HG03097 (cell line): ENCODE data around the gene MYO9B.
"Not testable (repeated sequence)": the region's sequence is repeated elsewhere in the genome, so short reads cannot be mapped to it uniquely, and the experiment has no call there.

Experiments used
- ATAC-seq: cut with Tn5 transposase; IDR thresholded peaks from one replicate; pipeline ENCODE4 v1.9.1; 2021; ENCODE audit not compliant: unreplicated experiment, low FRiP score

Gene MYO9B

DNA sequence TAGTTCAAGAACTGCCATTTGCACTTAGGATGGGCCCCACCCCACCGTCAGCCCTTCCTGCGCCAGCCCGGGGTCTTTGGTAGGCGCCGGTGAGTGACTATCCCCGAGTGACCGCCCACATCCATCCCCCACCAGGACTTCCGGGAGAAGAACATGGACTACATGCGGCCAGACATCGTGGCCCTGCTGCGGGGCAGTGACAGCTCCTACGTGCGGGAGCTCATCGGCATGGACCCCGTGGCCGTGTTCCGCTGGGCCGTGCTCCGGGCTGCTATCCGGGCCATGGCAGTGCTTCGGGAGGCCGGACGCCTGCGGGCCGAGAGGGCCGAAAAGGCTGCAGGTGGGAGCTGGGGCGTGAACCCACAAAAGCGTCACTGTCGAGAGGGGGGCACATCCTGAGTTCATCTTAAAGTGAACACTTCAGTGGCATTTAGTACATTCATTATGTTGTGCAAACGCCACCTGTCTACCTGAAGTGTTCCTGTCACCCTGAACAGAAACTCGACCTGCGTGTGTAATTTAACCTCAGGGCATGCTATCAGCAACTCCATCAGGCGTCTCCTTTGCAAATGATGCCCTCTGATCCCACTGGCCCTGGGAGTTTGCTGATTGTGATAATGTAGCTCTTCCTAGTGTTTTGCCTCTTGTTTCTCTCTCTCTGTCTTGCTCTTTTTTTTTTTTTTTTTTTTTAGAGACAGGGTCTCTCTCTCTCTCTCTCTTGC lies 97.2 kb downstream of the MYO9B start:
- no peak for ATAC-seq

GRCh38 chr19:17178291-17178690 lies 102.7 kb downstream of the MYO9B start:
- ATAC-seq: no peak

GRCh38 chr19:17180997-17181702 lies 105.6 kb downstream of the MYO9B start:
- ATAC-seq: no peak

DNA sequence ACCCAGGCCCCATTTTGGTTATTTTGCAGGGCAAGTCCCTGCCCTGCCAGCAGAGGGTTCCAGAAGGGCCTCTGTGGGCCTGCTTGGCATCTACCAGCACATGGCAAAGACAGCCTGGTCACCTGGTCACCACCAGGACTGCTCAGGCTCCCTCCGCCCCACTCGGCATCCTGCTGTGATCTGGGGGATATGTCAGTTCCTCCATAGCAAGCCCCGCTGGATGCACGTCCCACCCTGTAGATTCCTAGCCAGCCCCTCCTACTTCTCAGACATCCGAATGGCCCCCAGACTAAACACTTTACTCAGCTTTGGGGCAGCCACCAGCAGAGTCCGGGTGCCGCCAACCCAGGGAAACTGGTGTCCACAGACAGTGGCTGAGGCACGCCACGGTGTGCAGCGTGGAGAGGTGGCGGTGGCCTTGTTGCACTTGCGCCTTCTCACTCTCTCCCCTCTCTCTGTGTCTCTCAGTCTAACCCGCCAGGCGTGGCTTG lies 107.7 kb downstream of the MYO9B start:
- no peak for ATAC-seq

- ATAC-seq: no peak
Measured at GRCh38 chr19:17183858-17184321, 108.3 kb downstream of the MYO9B start.

GRCh38 chr19:17184371-17184841 lies 108.8 kb downstream of the MYO9B start:
- no peak for ATAC-seq

DNA sequence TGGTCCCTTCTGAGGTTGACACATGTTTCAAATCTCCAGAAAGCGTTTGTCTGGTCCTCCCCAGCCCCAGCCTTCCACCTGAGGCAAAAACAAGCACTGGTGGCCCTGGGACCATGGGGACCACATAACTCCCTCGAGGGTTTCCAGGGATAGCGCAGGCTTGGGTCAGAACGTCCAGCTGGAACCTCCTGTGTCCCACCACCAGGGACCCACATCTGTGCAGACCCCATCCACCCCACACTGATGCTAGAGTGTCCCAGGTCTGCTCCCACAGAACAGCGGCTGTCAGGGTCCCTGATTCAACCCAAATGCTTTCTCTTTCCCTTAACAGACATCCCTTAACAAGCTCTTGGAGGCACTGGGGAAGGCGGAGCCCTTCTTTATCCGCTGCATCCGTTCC lies 110.0 kb downstream of the MYO9B start:
- no peak for ATAC-seq

DNA sequence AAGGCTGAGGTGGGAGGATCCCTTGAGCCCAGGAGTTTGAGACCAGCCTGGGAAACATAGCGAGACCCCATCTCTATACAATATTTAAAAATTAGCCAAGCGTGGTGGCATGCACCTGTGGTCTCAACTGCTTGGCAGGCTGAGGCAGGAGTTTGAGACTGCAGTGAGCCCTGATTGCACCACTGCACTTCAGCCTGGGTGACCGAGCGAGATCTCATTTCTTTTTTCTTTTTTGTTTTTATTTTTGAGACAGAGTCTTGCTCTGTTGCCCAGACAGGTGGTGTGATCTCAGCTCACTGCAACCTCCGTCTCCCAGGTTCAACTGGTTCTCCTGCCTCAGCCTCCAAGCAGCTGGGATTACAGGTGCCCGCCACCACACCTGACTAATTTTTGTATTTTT lies 116.2 kb downstream of the MYO9B start:
- not testable (repeated sequence) for ATAC-seq

GRCh38 chr19:17192751-17193150 lies 117.2 kb downstream of the MYO9B start:
- no peak for ATAC-seq

- ATAC-seq: no peak
Measured at GRCh38 chr19:17194608-17195007, 119.0 kb downstream of the MYO9B start.

DNA sequence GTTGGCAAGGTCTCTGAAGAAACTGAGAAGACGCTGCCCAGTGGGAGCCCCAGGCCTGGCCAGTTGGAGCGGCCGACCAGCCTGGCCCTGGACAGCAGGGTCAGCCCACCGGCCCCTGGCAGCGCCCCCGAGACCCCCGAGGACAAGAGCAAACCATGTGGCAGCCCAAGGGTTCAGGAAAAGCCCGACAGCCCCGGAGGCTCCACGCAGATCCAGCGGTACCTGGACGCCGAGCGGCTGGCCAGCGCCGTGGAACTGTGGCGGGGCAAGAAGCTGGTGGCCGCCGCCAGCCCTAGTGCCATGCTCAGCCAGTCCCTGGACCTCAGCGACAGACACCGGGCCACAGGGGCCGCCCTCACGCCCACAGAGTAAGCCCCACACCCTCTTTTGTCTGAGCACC lies 119.5 kb downstream of the MYO9B start:
- ATAC-seq: no peak

DNA sequence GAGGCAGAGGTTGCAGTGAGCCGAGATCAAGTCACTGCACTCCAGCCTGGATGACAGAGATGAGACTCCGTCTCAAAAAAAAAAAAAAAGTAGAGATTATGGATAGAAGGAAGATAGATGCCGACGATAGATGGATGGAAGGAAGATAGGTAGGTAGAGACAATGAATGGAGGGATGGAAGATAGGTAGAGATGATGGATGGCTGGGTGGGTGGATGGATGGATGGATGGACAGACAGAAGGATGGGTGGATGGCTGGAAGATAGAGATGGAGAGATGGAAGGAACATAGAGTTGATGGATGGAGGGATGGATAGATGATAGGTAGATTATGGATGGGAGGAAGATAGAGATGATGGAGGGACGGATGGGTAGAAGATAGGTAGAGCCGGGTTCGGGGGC lies 121.0 kb downstream of the MYO9B start:
- no peak for ATAC-seq

- no peak for ATAC-seq
Measured at GRCh38 chr19:17197666-17198065, 122.1 kb downstream of the MYO9B start.

GRCh38 chr19:17200408-17201079 lies 125.0 kb downstream of the MYO9B start:
- no peak for ATAC-seq

DNA sequence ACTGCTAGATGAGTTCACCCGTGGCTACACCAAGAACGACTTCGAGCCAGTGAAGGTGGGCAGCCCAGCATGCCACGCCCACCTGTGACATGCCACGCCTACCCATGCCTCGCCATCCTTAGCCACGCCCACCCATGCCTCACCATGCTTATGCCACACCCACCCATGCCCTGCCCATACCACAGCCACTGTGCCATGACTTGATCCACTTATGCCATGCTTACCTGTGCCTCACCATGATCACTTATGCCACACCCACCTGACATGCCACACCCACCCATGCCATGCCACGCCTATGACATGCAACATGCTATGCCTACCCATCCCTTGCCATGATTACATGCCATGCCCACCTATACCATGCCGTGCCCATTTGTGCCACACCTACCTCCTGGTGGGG lies 126.7 kb downstream of the MYO9B start:
- ATAC-seq: no peak

GRCh38 chr19:17202713-17203112 lies 127.1 kb downstream of the MYO9B start:
- no peak for ATAC-seq

DNA sequence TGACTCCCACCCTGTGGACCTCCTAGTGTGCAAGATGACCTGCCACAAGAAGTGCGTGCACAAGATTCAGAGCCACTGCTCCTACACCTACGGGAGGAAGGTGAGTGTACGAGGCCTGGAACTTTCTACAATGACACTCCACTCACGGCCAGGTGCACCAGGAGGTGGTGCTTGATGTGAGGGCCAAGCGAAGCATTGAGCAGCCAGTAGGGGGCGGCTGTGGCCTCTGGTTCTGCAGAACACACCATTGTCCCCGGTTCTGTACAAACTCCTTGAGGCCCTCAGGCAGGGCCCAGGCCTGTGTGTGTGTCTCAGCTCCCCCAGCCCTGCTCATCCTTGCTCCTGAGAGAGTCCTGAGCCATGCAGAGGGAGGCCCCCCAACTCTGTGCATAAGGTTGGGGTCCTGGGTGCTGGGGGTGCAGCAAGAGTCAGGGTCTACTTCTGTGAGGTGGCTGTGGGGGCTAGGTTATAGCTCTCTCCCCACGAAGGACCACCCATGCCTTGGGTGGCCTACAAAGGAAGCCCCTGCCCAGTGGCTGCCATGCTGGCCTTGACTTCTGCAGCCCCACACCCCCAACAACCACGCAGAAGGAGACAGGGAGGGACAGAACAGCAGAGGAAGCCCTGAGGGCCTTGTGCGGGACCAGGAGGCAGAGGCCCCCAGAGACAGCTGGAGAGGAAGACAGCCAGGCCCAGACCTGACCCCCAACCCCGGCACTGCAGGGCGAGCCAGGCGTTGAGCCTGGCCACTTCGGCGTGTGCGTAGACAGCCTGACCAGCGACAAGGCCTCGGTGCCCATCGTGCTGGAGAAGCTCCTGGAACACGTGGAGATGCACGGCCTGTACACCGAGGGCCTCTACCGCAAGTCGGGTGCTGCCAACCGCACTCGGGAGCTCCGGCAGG lies 129.9 kb downstream of the MYO9B start:
- no peak for ATAC-seq

GRCh38 chr19:17206736-17207581 lies 131.4 kb downstream of the MYO9B start:
- ATAC-seq: no peak
